Stomach (tissue), 4 donors: ENCODE results near the gene BMP10.

ENCODE experiments used
- CTCF ChIP-seq, 7 experiments: fragments of 450-650 bp in 4 of 7; fragments of 200-600 bp in 3 of 7; sonication (generic) in 3 of 7; IDR thresholded peaks; one replicate each; pipeline ENCODE4 v1.5.1; 2016 to 2019; ENCODE audit warnings: antibody characterized with exemption in 7 of 7, control low read depth in 2 of 7, mild to moderate bottlenecking in 1 of 7
- POLR2A ChIP-seq, 4 donors: fragments of 450-650 bp; IDR thresholded peaks; one replicate each; pipeline ENCODE4 v1.6.1; 2016; ENCODE audit warnings: antibody characterized with exemption in 4 of 4, control low read depth in 2 of 4, mild to moderate bottlenecking in 1 of 4, moderate library complexity in 1 of 4

- TF ChIP-seq POLR2A (IDR thresholded peaks at IDR 0.05) (no peak), CTCF (IDR thresholded peaks at IDR 0.05) (no peak)
These were observed 15.6 kb downstream of the BMP10 start for GRCh38 chr2:68855550-68855949.
